ENCODE results near the gene NEURL3. TPM values are rescaled to one million over a fixed set of nuclear protein-coding genes. Genes with fewer than 3 reads are reported as not detected.
A peak's percentile ranks its signal among the peaks of the same experiment; 100 is the strongest.

Gene NEURL3
- total RNA-seq, 1 donor from 2014 or later: not detected

DNA sequence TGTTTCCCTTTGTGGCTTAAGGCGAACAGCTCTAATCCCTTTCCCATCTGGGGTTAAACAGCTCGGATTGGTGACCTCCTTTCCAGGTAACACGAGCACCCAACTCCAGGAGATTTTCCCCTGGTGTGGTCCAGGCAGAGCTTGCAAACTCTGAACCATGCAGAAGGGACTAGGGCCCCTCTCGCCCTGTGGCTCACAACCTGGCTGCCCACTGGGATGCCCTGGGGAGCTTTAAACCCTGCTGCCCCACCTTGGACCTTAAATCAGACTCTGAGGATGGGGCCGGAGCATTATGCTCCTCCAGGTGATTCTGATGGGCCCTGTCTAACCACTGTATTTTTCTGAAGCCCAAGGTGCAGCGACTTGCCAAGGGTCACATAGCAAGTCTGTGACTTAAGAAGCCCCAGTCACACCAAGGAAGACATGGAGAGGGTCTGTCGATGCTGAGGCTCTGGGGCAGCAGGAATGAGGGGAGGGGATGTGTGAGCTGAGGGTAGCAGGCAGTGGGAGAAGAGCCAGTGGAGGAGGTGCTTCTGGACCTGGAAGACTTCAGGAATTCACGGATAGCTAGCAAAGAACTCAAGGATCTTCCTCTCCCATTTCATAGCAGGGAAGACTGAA, 37.3 kb upstream of the NEURL3 start:
- intact Hi-C loops (cut with DNase I): no loop called here
- no peak for ATAC-seq (ENCODE audit: poor library complexity)

DNA sequence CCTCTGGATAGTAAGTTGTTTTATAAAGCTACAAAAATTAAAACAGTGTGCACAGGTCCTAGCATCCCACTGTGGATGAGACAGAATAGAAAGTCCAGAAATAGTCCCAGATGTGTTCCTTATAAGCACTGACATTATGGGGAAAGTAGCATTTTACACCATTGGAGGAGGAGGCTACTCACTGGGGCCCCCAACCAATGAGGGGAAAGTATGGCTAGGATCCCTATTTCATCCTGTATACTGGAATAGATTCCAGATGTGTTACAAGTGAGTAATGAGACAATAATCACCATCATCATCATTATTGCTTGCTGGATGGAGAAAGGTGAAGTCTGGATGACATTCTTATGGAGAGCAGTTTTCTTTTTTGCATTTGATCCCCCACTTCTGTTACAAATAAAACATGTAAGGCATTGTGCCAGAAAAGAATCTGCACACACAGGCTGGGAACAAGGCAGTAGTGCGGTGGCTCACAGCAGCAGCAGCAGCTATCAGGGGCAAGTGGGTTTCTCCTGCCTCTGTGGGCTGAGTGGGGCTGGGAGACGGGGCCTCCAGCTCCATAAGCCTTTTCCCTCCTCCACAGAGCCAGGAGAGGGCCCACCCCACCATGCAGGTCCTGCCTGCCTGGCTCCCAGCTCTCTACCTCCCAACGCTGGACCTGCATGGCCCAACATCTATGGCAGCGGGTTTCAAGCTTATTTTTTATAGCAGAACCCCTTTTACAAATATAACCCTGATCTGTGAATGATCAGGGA, 36.4 kb upstream of the NEURL3 start:
- intact Hi-C loops (cut with DNase I): no loop called here
- ATAC-seq (ENCODE audit: poor library complexity) (no peak), DNase-seq (no peak)

More for the DNA sequence above, 37.3 kb upstream of the NEURL3 start:
- DNase-seq: no peak

DNA sequence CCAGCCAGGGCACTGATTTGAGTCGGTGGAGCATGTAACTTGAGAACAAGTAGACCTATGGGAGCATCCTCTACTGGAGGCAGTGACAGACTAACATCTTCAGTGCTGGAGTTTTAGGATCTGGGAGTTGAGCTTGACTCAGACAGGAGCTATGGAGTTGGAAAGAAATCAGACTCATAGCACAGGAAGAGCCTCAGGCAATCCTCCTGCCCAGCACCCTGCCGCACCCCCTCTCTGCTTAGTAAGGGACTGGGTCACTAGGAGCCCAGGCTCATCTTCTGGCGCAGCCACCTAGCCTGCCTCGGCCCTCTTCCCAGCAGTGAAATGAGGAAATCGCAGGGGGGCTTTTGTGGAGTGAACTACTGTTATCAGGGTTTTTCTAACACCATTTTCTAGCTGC, 35.0 kb upstream of the NEURL3 start:
- no peak for ATAC-seq (ENCODE audit: poor library complexity)
- intact Hi-C loops (cut with DNase I): no loop called here
- DNase-seq: no peak

DNA sequence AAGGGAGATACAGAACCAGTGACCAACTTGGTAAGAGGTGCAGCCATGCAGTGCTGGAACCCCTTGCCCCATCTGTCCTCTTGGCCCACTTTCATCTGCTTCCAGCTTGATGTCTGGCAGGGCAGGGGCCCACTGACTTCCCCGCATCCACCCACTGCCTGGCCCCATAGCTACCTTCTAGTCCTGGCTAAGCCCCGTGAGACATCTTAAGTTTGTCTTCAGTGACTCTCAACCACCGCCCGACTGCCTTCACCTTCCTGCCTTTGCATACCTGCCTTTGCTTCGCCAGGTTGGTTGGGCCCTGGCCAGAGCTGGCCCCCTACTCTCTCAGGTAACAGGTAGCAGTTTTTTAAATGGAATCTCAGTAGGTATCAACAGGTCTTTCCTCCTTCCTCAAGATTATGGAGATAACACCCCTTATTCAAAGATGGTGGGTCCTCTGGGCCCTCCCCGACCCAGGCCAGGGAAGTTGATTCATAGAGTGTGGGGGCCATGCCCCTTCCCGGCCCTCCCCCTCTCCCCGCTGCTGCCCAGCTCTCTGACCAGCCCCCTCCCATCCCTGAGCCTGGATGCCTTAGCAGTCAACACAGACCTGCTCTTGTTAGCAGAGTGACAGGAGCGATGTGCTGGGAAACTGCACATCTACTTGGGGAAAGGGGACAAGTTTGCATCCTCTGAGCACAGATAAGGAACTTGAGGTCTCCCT, 34.2 kb upstream of the NEURL3 start:
- no peak for ATAC-seq (ENCODE audit: poor library complexity)
- intact Hi-C loops (cut with DNase I): no loop called here
- DNase-seq: no peak

DNA sequence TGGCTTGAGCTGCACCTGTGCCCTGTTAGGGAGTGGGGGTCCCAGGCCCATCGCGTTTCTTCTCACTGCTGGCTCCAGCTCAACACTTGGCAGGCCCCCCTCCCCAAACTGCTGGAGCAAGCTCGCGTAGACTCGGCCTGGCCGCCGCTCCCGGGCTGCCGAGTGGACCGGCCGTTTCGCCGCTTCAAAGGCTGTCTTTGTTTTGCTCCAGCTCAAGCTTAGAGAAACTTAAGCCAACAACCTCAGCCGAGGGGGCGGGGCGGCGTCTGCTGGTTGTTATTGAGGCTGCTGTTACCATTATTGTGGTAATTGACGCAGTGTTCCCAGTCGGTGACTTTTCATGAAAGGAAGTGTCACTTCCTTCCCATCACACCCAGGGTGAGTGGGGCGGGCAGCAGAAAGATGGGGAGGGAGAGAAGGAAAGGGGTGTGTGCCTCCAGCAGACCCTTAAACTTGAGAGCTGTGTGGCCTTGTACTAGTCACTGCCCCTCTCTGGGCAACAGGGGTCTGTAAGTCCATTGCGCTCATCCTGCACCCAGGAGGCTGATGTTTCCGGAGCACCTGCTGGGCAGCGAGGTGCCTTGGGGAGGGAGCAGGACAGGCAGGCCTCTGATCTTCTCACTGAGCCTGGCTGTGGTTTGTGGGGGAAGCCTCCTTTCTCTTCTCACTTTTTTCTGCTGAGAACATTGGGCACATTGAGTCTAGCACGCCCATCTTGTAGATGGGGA, 33.5 kb upstream of the NEURL3 start:
- ATAC-seq (ENCODE audit: poor library complexity): peak; percentile 7
- intact Hi-C loops (cut with DNase I): no loop called here
- peak; percentile 94 for DNase-seq

DNA sequence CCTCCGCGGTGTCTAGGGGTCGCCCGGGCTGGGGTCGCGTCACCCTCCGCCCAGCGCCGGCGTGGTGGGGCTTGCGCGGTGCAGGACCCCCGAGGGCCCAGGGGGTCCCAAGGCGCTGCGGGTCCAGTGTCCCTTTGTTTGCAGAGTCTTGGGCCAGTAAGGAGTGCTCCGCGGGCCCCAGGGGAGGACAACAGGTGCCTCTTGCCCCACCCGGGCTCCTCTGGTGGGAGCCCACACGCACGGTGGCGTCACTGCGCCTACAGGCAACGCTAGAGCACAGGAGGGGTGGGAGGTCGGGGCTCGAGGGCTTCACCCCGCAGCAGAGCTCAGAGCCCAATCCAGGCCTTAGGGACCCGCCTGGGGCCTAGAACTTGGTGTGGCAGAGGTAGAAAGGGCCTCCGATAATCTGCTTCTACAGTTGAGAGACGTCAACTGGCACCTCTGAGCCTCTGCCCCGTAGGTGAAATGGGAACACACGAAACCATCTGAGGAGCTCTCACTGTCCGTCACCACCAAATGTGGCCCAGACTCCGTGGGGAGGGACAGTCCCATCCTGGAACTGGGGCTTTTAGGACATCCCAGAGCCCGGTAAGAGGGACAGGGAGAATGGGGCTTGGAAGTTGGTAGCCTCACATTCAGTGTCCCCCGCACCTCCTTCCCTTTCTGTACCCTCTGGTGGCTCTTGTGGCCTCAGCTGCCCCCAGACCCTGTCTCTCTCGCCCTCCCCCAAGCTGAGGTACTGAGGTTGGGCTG, 32.8 kb upstream of the NEURL3 start:
- no peak for DNase-seq
- intact Hi-C loops (cut with DNase I): no loop called here
- no peak for ATAC-seq (ENCODE audit: poor library complexity)

DNA sequence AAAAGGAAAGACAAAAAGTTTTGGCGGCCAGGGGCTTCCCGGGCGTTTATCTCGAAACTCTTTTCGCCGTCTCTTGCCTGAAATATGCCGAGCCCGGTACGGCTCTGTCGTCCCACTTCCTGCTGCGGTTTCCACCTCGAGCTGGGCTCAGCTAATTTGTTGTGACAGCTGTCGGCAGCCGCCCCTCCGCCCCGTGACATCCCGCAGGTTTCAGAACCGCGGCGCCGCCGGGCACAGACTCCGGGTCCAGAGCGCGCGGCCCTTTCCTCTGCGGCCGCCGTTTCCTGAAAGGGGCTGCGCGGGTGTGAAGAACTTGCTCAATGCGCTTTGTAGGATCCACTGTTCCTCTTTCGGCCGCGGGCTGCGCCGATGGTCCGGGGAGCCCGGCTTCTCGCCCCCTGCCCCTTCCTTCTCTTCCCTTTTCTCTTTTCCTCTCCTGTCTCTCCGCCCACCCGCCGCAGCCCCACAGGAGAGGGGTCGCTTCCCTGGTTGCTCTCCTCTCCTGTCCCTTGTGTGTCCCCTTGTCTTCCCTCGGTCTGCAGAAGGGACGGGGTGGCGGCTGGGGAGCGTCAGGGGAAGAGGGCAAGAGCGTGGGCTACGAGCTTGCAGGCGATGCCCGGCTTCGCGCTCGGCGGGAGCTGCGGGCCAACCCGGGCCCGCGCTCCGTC, 32.0 kb upstream of the NEURL3 start:
- peak; percentile 89 for DNase-seq
- intact Hi-C loops (cut with DNase I): no loop called here
- peak; percentile 51 for ATAC-seq (ENCODE audit: poor library complexity)

DNA sequence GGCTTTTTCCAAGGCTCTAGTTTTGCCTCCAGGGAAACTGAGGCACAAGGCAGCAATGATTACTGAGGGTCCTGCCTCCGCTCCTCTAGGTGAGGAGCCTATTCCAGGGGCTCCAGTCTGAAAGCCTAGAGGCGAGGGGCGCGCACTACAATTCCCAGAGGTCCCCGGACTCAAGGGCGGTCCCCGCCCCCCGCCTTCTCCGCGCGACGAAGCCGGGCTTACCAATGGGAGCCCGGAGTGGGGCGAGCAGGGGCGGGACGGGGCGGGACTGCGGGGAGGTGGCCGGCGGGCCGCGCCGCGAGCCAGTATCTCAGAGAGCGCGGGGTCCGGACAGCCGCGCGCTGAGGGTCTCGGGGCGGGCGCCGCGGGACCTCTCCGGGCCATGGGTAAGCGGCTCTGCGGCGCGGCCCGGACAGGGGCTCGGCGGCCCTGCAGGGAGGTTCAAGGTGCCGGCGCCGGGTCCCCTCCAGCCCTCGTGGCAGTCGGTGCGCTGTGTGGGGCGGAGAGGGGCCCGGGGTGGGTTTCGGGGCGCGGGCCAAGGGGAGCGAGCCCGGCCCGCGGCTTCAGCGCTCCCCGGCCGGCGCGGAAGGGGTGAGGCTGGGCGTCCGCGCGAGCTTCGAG, 31.4 kb upstream of the NEURL3 start, which contains the start of gene ARID5A:
Gene ARID5A, plus strand, starts transcription at position 308 of the 621 bp plus-strand sequence. Its CDS starts 75 bp downstream, at position 383.
- intact Hi-C loops (cut with DNase I): no loop called here
- ATAC-seq (ENCODE audit: poor library complexity) (peak; percentile 86), DNase-seq (peak; percentile 97)

DNA sequence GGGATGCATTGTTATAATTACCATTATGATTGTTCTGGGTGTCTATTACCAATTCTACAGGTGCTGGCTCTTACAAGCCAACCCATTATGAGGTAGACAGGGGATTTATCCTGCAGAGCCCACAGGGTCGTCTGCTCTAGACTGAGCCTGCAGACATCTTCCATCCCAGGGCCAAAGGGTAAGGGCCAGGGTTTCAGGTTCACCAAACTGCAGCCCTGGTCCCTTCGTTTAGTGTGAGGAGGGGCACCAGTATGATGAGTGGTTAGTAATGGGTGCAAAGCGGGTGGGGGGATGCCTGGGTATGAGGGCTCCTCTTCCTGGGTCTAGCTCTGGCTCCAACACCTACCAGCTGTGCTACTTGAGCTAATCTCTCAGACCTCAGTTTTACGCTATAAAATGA, 30.2 kb upstream of the NEURL3 start:
- DNase-seq (no peak), ATAC-seq (ENCODE audit: poor library complexity) (no peak)
- intact Hi-C loops (cut with DNase I): no loop called here

DNA sequence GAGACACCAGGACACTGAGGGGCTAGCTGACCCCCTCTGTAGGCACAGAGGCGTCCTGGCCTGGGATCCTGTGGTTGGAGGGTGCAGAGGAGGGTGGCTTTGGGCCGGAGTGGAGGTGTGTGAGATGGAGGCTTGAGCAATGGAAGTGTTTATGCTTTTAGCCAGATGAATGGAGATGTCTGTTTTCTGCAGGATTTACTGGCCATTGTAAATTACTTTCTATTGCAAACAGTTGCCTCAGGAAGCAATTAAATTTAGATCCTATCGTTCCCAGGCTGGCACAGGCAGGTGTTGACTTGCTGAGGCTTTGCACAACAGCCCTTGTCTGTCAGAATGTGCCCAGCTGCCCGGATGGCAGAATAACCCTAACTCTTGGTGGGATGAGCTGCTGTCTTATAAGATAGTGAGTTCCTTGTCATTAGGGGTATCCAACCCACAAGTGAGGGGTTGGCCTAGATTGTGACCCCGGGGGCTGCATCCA, 29.6 kb upstream of the NEURL3 start:
- intact Hi-C loops (cut with DNase I): no loop called here
- DNase-seq (no peak), ATAC-seq (ENCODE audit: poor library complexity) (no peak)

DNA sequence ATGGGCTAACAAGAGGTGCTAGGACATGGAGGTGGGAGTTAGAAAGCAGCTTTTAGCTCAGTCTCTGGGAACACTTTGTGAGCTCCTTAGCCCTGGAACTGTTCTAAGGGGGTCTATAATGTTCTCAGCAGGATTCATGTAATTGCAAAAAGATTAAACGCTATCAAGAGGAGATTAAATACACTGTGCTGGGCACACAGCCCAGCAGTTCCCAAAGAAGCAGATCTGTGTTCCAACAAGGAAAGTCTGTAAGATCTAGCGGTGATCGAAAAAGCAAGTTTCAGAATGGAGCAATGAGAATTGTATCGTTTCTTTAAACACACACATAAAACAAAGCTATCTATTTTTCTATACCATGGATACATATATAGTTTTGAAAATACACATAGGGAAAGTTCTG, 29.0 kb upstream of the NEURL3 start:
- DNase-seq (no peak), ATAC-seq (ENCODE audit: poor library complexity) (no peak)
- intact Hi-C loops (cut with DNase I): no loop called here

DNA sequence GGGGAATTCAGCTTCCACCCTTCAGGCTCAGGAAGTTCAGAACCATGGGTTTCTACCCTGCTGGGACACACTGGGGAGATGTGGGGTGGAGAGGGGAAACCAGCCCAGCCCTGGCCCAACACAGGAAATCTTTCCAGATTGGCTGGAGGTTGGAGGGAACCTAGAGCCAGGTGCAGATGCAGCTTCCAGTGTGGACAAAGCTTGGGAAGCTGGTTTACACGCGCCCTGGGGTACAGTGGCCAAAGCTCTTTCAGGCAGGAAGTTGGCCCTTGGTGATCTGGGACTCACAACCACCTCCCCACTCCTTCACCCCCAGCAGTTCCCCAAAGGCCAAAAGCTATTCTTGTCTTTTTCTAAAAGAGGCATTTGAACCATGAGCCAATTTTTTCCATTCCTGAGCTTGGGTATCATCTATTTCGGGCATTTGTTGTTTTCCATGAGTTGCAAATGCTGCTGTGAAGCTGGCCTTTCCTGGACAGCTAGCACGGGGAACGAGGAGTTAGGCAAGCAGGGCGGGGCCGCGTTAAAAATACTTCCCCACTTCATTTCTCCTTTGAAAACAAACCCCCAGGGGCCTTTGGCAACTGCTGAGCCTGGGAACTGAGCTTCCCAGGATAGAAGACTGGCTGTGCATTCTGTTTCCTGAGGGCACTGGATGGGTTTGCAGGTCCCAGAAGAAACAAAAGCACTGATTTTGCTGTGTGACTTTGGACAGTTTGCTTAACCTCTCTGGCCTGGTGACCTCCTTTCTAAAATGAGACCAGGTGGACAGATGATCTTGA, 28.3 kb upstream of the NEURL3 start:
- ATAC-seq (ENCODE audit: poor library complexity) (peak; percentile 27), DNase-seq (peak; percentile 89)
- intact Hi-C loops (cut with DNase I): no loop called here

DNA sequence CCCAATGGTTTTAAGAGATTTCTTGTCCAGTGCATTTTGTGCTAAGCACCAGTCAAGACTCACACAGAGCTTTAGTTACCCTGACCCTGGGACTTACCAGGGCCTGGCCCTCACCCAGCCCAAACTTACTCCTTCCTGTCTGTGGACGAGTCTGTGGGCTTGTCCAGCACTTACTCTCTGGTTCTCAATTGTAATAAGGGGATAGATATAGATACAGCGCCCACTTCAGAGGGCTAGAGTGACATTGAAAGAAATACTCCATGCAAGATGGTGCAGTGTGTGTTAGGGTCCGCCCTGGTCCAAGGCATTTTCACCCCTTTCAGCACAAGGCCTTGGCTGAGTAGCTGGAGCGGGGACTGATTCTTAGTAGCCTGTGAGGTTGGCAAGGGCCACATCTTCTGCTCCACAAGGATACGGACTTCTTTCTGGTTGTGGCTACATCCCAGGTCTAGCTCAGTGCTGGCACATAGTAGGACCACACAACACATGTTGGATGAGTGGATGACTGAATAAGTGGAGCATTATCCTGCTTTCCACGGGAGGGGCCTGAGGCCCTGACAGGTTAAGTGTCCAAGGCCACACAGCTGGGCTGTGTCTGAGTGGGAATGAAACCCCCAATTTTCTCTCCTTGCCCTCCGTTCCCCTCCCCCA, 27.6 kb upstream of the NEURL3 start:
- intact Hi-C loops (cut with DNase I): no loop called here
- ATAC-seq (ENCODE audit: poor library complexity) (no peak), DNase-seq (no peak)

DNA sequence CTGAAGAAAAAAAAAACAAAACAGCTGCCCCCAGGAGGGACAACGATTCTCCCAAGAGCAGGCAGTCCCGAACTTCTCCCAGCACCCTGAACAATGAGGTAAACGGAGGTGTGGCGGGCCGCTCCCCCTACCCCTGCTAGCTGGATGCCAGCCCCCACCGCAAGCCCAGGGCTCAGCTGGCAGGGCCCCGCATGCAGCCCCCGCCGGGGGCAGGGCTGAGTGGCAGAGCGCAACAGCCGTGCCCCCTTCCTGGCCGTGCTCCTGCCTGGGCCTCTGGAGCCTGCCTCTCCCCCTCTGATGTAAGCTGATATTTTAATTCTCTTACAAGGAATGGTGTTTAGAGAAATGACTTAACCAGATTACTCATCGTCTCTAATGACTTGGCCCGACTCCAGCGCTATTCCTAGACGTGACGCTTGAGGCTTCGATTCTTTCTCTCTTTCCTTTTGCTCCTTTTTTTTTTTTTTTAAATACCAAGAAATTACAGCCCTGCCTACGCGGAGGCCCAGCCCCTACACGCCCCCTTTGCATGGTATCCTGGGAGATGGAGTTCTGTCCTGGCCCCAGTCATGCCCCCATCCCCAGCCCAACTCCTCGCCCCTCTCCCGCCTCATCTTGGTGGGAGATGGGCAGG, 26.8 kb upstream of the NEURL3 start:
- peak; percentile 50 for ATAC-seq (ENCODE audit: poor library complexity)
- peak; percentile 93 for DNase-seq
- intact Hi-C loops (cut with DNase I): no loop called here

DNA sequence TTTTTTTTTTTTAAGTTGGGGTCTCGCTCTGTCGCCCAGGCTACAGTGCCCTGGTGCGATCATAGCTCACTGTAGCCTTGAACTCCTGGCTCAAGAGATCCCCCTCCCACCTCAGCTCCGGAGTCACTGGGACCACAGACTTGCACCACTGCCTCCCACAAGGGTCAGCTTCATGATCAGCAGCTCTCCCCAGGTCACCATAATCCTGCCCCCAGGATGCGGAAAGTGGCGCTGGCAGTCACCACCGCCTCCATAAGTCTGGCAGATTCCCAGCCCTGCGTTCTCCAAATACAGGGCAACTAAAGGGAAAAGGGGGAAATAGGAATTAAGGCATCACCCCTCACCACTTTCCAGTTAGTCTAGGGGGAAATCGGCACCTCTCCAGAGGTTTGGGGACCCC, 26.2 kb upstream of the NEURL3 start:
- ATAC-seq (ENCODE audit: poor library complexity) (no peak), DNase-seq (no peak)
- intact Hi-C loops (cut with DNase I): no loop called here

Measured in Right ventricle myocardium superior (tissue), 1 donor.